HCT116 (cell line): Measurements from ENCODE around the gene UCP2.

Experiments used
- CTCF ChIP-seq, 3 experiments: fragments of 200-600 bp in 1 of 3; sonication (generic) in 1 of 3; IDR thresholded peaks in 2 of 3; conservative IDR thresholded peaks in 1 of 3; 2 replicates each; pipeline ENCODE4 v1.5.1; 2012 to 2017; ENCODE audit warnings: low read depth in 2 of 3, low read length in 2 of 3, antibody characterized with exemption in 1 of 3, borderline replicate concordance in 1 of 3, control low read depth in 1 of 3, mild to moderate bottlenecking in 1 of 3, mixed read lengths in 1 of 3, mixed run types in 1 of 3, moderate library complexity in 1 of 3; ENCODE audit not compliant: insufficient read depth in 1 of 3
- EZH2phosphoT487 ChIP-seq: fragments of 200-600 bp; IDR thresholded peaks from 2 replicates; pipeline ENCODE4 v1.6.1; 2018; ENCODE audit warnings: antibody characterized with exemption, borderline replicate concordance
- TCF7L2 ChIP-seq: IDR thresholded peaks from 2 replicates; pipeline ENCODE4 v1.7.0; 2011; ENCODE audit warnings: borderline replicate concordance, inconsistent platforms; ENCODE audit not compliant: insufficient read depth, insufficient read length; ENCODE audit errors: extremely low read depth

- TF ChIP-seq EZH2phosphoT487 = no peak
- TF ChIP-seq TCF7L2 = no peak
- TF ChIP-seq CTCF (IDR thresholded peaks at IDR 0.05 in 2 of 3, conservative IDR thresholded peaks at IDR 0.05 in 1 of 3; ENCODE audit: borderline replicate concordance in 1 of 3, insufficient read depth in 1 of 3, low read depth in 2 of 3, low read length in 2 of 3) = no peak
Measured at GRCh38 chr11:74009230-74009547, 26.5 kb upstream of the UCP2 start.
